ENCODE measurements around the gene U2AF1L4.

The U2AF1L4 gene

DNA sequence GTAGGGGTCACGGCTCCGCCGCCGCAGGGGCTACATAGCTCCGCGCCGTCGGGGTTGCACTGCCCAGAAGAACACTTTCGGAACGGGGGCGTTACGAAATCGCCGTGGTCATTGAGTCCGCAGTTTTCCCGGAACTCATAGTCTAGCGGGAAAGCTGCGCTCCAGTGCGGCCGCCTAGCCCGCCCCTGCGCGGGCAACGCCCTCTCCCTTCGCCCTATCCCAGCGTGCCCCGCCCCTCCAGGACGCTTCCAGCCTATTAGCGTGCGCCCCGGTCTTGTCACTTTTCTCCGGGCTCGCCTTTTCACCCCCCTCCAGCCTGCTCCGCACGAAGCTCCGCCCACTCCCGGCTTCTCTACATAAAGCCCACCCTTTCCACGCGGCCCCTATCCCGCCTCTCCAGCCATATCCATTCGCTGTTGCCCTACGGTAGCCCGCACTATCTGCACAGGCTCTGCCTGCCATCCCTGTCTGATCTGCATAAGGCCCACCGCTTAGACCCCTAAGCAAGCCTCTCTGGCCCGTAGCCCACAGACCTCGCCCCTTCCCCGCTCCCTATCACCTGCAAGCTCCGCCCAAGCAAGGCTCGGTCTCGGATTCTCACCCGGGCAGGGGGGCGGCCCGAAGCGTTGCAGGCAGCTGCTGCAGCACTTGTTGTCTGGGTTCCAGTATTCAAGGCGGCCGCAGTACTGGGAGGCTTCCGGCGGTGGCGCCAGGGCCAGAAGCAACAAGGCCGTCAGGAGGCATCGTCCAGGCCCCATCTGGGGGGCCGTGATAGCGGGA is 4.6 kb downstream of the U2AF1L4 start:
- DNase-seq (ENCODE audit: low spot score): peak; percentile 97

DNA sequence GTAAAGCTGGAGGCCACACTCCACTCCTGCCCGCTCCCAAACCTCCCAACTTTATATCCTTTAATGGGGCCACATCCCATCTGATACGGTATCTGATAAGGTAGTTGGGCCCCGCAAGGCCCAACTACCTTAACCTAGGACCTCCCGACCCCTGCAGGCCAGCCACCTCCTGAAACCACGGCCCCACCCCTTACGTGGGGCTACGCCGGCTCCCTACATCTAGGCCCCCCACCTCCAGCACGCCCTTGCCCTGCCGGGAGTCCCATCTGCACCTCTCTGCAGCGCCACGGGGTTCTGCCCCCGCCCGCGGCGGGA is 5.2 kb downstream of the U2AF1L4 start:
- no peak for DNase-seq (ENCODE audit: low spot score)

DNA sequence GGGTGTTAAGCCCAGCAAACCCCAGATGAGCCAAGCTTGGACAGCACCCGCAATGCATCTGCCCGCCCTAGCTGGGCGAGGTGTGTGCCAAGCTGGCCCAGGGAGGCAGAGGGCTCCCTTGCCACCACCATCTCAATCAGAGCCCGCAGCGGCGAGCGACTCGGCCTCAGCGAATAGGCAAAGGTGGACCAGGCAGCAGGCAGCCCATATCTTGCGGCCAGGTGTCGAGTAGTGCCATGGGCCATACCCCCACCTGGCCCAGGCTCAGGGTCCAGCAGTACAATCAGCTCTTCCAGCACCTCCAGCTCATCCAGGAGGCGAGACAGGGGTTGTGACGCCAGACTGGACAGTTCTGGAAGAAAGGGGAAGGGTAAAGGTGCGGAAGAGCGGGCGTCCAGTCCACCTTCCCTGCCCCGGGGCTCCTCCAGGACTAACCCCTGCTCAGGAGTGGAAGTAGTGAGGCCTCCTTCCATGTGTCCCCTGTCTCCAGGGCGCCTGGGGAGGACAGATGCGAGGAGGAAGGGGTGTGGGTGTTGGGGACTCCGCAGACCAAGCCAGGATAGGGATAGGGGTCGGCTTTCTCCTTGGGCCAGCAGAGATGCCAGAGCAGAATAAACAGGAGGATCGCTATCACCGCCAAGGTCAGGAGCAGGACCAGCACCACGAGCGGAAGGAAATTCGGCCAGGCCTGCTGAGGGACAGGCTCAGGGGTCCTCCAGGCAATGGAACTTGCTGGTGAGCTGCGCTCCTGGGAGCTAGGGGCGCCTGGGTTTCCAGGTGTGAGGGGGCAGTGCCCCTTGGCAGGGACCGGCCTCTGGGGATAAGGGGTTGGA is 5.7 kb downstream of the U2AF1L4 start:
- no peak for DNase-seq (ENCODE audit: low spot score)

DNA sequence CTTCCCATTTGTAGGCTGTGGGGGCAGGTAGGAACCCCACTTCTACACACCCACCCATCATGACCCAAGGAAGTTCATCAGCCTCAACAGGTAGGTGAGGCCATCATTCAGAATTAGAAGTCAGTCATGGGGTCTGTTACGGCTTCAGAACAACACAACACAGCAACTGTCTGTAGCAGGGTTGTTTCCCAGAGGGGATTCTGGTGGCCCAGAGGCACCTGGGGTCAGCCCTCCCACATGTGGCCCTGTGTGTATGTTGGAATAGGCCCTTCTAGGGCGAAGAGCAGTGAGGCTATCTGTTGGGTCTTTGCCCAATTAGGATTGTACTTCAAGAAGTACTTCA is 6.4 kb downstream of the U2AF1L4 start:
- DNase-seq (ENCODE audit: low spot score): no peak

GRCh38 chr19:35738021-35738886 is 7.0 kb downstream of the U2AF1L4 start:
- DNase-seq (ENCODE audit: low spot score): no peak

DNA sequence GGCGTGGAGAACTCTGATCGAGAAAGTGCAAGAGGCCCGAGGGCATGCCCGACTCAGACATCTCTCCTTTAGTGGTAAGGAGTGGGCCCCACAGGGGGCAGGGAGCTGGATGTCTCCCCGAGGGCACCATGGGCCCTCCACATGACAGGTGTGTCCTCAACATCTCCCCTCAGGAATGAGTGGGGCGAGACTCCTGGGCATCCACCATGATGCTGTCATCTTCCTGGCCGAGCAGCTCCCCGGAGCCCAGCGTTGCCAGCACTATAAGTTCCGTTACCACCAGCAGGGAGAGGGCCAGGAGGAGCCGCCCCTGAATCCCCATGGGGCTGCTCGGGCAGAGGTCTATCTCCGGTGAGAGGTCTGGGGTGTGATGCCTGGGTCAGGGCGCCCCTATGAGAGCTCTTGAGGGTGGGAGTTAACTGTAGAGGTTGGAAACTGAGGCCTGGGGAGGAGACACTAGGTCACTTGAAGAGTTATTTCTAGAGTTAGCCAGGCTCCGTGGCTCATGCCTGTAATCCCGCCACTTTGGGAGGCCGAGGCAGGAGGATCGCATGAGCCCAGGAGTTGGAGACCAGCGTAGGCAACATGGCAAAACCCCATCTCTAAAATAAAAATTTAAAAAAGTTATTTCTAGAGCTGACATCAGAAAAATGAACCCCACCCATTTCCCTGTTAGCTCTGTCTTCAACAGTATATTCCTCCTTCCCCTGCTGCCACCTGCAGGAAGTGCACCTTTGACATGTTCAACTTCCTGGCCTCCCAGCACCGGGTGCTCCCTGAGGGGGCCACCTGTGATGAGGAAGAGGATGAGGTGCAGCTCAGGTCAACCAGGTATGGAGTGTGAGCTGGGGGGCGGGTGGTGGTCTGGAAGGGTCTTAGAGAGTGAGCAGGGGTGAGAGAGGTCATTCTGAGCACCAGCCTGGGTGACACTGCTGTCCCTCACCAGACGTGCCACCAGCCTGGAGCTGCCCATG is 8.0 kb downstream of the U2AF1L4 start:
- DNase-seq (ENCODE audit: low spot score): no peak

DNA sequence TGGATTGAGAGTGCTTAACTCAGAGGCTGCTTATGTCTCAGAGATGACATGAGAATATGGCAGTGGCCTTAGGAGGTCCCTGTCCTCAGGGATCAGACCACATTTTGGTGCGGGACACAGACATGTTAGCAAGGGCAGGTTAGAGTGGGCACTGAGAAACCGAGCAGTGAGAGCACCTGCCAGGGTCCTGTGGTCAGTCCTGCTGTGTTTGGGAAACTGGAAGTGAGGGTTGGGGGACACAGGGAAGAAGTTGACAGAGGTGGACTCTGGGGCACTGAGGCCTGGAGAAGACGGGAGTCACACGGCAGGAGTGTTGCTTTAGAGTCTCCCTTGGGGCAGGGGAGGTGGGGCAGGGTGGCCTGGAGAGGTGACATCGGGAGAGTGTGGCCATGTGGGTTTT is 10.3 kb downstream of the U2AF1L4 start:
- DNase-seq (ENCODE audit: low spot score): no peak

DNA sequence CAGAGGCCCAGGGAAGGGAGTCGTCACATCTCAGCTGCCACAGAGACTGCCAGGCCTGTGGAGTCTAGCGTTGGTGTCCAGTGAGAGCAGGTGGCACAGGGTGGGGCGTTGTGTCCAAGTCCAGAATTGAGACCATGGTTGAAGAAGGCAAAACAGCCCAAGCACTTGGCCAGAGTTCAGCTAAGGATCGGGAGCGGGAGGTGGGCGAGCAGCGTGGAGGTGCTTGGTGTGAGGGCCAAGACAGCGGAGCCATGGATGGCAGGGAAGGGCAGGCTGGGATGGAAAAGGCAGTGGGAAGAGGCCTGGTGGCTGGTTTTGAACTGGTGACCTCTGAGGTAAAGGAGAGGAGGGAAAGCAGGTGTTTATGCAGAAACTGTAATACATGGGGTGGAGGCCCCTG is 10.9 kb downstream of the U2AF1L4 start:
- DNase-seq (ENCODE audit: low spot score): no peak

DNA sequence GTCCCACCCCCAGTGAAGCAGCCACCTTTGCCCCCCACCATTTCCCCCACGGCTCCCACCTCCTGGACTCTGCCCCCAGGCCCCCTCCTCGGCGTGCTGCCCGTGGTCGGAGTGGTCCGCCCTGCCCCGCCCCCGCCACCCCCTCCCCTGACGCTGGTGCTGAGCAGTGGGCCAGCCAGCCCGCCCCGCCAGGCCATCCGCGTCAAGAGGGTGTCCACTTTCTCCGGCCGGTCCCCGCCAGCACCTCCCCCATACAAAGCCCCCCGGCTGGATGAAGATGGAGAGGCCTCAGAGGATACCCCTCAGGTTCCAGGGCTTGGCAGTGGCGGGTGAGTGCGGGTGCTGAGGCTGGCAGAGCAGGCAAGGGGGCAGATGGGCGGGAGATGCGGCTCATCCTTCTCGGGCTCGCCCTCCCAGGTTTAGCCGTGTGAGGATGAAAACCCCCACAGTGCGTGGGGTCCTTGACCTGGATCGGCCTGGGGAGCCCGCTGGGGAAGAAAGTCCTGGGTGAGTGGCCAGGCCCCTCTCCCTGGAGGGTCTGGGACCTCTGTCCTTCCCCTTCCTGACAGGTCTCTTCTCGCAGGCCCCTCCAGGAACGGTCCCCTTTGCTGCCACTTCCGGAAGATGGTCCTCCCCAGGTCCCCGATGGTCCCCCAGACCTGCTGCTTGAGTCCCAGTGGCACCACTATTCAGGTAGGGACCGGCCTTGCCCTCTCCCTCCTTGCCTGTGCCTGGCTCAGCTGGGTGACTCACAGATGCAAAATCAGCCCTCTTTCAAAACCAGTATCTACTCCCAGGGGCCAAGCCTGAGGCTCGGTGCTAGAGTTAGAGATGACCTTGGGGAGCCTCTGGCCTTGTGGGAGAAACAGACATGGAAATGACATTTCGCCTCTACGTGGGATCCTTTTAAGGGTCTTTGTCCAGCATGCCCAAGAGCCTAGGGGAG is 11.8 kb downstream of the U2AF1L4 start:
- no peak for DNase-seq (ENCODE audit: low spot score)

- DNase-seq (ENCODE audit: low spot score): no peak
These were observed 12.6 kb downstream of the U2AF1L4 start for GRCh38 chr19:35732540-35733179.

DNA sequence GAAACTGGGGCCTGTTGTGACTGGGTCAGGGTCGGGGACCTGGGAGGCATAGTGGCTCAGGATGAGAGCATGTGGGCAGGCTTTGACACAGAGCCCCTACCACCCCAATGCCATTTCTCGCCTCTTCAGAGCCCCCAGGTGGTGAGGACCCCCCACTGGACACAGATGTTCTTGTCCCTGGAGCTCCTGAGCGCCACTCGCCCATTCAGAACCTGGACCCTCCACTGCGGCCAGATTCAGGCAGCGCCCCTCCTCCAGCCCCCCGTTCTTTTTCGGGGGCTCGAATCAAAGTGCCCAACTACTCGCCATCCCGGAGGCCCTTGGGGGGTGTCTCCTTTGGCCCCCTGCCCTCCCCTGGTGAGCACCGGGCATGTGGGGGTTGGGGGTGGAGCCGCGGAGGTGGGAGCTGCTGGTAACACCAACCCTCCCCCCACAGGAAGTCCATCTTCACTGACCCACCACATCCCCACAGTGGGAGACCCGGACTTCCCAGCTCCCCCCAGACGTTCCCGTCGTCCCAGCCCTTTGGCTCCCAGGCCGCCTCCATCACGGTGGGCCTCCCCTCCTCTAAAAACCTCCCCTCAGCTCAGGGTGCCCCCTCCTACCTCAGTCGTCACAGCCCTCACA is 13.3 kb downstream of the U2AF1L4 start:
- no peak for DNase-seq (ENCODE audit: low spot score)

- no peak for DNase-seq (ENCODE audit: low spot score)
These were observed 13.9 kb downstream of the U2AF1L4 start for GRCh38 chr19:35731353-35731752.

- DNase-seq (ENCODE audit: low spot score): no peak
These were observed 14.9 kb downstream of the U2AF1L4 start for GRCh38 chr19:35730326-35730725.

DNA sequence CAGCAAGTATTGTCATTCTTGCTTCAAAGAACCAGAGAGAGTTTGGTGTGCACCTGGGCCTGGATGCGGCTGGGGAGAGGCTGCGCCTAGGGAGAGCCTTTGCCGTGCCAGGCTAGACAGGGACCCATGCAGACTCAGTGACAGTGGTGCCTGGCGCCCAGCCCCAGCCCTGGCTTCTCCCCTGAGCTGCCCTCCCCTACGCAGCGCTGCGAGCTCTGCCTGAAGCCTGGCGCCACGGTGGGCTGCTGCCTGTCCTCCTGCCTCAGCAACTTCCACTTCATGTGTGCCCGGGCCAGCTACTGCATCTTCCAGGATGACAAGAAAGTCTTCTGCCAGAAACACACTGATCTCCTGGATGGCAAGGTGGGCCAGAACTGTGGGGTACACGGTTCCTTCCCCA is 15.5 kb downstream of the U2AF1L4 start:
- DNase-seq (ENCODE audit: low spot score): no peak

DNA sequence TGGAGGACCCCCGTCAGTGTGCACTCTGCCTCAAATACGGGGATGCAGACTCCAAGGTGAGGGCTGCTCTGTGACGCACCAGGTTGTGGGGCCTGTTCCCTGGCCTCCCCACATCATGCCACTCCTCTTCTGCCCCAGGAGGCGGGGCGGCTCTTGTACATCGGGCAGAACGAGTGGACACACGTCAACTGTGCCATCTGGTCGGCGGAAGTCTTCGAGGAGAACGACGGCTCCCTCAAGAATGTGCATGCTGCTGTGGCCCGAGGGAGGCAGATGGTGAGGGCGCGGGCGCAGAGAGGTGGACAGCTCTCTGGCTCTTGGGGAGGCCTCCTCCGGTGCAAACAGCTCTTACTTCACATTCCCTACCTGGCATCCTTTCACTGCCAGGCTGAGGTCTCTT is 16.2 kb downstream of the U2AF1L4 start:
- no peak for DNase-seq (ENCODE audit: low spot score)

GRCh38 chr19:35727956-35728706 is 17.1 kb downstream of the U2AF1L4 start:
- DNase-seq (ENCODE audit: low spot score): no peak

DNA sequence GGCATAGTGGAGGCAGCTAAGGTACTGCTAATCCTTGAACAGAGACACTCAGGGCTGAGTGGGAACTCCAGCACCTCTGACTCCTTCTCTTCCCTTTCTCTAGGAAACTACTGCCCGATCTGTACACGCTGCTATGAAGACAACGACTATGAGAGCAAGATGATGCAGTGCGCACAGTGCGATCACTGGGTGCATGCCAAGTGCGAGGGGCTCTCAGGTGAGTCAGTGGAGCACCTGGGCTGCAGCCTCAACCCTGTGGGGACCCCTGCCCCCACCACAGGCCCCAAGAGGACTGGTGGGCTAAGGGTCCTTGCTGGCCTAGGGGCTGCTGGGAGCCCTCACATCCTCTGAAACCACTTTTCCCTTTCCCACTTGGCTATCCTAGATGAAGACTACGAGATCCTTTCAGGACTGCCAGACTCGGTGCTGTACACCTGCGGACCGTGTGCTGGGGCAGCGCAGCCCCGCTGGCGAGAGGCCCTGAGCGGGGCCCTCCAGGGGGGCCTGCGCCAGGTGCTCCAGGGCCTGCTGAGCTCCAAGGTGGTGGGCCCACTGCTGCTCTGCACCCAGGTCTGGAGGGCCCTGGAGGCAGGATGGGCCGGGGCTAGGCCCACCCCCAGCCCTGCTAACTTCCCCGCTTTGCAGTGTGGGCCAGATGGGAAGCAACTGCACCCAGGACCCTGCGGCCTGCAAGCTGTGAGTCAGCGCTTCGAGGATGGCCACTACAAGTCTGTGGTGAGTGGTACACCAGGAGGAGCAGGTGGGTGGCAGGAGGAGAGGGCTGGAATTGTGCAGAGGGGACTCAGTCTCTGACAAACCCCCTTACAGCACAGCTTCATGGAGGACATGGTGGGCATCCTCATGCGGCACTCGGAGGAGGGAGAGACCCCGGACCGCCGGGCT is 17.9 kb downstream of the U2AF1L4 start:
- DNase-seq (ENCODE audit: low spot score): no peak
